Endothelial cell of umbilical vein (primary cell): ENCODE data around the gene DNAI2. TPM values are rescaled to one million over a fixed set of nuclear protein-coding genes. Genes with fewer than 3 reads are reported as not detected.

Experiments
- BruUV-seq: library from RNA; stranded (reverse); fragments of 400-500 nt; replicated peaks from 2 replicates; lab custom pipeline; 2021; lab: Mats Ljungman, UMichigan
- CTCF ChIA-PET: fragments of 300-600, 350-600 bp; sonication (Branson Sonifier 250); formaldehyde crosslinking; loops from one replicate; lab custom pipeline; 2021; ENCODE audit warnings: antibody characterized with exemption, inconsistent platforms; lab: Charles Lee
- POLR2A ChIA-PET: fragments of 300-600, 350-600 bp; sonication (Branson Sonifier 250); formaldehyde crosslinking; loops from one replicate; lab custom pipeline; 2021; ENCODE audit warnings: antibody characterized with exemption, inconsistent platforms; lab: Charles Lee
- DNase-seq: peaks from one replicate; pipeline ENCODE4 v3.0.0-alpha.2; 2011; ENCODE audit warnings: low read depth, low spot score
- FAIRE-seq: peaks from 2 replicates; lab custom pipeline; 2011; peaks lifted over from hg19 to GRCh38; lab: Jason Lieb, UNC
- H2AFZ ChIP-seq: 2 replicates; pipeline ENCODE4 v1.6.0; 2012; ENCODE audit warnings: low read depth, low read length, control low read depth, inconsistent platforms
- H3K27ac ChIP-seq: 2 replicates; pipeline ENCODE4 v1.5.1; 2011; ENCODE audit warnings: low read depth, mild to moderate bottlenecking, control low read depth, low read length, moderate library complexity; ENCODE audit not compliant: insufficient read depth
- H3K27me3 ChIP-seq, 2 experiments: 2 replicates each; pipeline versions ENCODE4 v1.6.0 to v1.6.1; 2011; ENCODE audit warnings: low read length in 2 of 2, mixed read lengths in 1 of 2; ENCODE audit not compliant: control insufficient read depth in 2 of 2, insufficient read depth in 2 of 2
- H3K36me3 ChIP-seq, 2 experiments: 2 replicates in 1 of 2; 3 replicates in 1 of 2; pipeline ENCODE4 v1.5.1; 2011; ENCODE audit warnings: low read length in 2 of 2, mild to moderate bottlenecking in 1 of 2, moderate library complexity in 1 of 2; ENCODE audit not compliant: control insufficient read depth in 2 of 2, insufficient read depth in 2 of 2; ENCODE audit errors: extremely low read depth in 1 of 2
- H3K4me1 ChIP-seq: 3 replicates; pipeline ENCODE4 v1.5.1; 2011; ENCODE audit warnings: mild to moderate bottlenecking, low read length; ENCODE audit not compliant: control insufficient read depth, insufficient read depth; ENCODE audit errors: extremely low read depth
- H3K4me2 ChIP-seq: 2 replicates; pipeline ENCODE4 v1.6.1; 2011; ENCODE audit warnings: low read length, control low read depth, mixed read lengths; ENCODE audit not compliant: insufficient read depth
- H3K4me3 ChIP-seq, 3 experiments: fragments of 200-600 bp in 1 of 3; sonication (generic), shearing (Covaris generic) in 1 of 3; replicated peaks in 1 of 3; 2 replicates each; pipeline ENCODE4 v1.5.1; 2011 to 2016; ENCODE audit warnings: control low read depth in 3 of 3, low read length in 3 of 3, mild to moderate bottlenecking in 2 of 3, inconsistent platforms in 1 of 3, low read depth in 1 of 3, moderate library complexity in 1 of 3; ENCODE audit not compliant: insufficient read depth in 1 of 3
- H3K79me2 ChIP-seq: 2 replicates; pipeline ENCODE4 v1.6.0; 2012; ENCODE audit warnings: low read length, inconsistent platforms; ENCODE audit not compliant: control insufficient read depth, insufficient read depth
- H3K9ac ChIP-seq: replicated peaks from 2 replicates; pipeline ENCODE3; 2011; ENCODE audit warnings: low read length, control low read depth; ENCODE audit not compliant: insufficient read depth; ENCODE audit errors: extremely low read depth
- H3K9me1 ChIP-seq: replicated peaks from 3 replicates; pipeline ENCODE4 v1.6.0; 2011; ENCODE audit warnings: mild to moderate bottlenecking, low read length; ENCODE audit not compliant: control insufficient read depth, insufficient read depth; ENCODE audit errors: extremely low read depth
- H3K9me3 ChIP-seq: replicated peaks from 2 replicates; pipeline ENCODE4 v1.5.1; 2012; ENCODE audit warnings: low read length, inconsistent platforms; ENCODE audit not compliant: control insufficient read depth, insufficient read depth
- H4K20me1 ChIP-seq: replicated peaks from 2 replicates; pipeline ENCODE3; 2011; ENCODE audit warnings: mild to moderate bottlenecking, low read length; ENCODE audit not compliant: control insufficient read depth, insufficient read depth; ENCODE audit errors: extremely low read depth
- EZH2 ChIP-seq: IDR thresholded peaks from 2 replicates; pipeline ENCODE4 v1.6.1; 2012; ENCODE audit warnings: borderline replicate concordance, low read depth, mild to moderate bottlenecking, moderate library complexity, low read length, inconsistent platforms; ENCODE audit not compliant: severe bottlenecking
- FOS ChIP-seq: IDR thresholded peaks from 2 replicates; pipeline ENCODE4 v1.6.1; 2011; ENCODE audit warnings: mild to moderate bottlenecking, low read length, moderate library complexity, borderline replicate concordance; ENCODE audit not compliant: insufficient read depth
- GATA2 ChIP-seq: IDR thresholded peaks from 2 replicates; pipeline ENCODE4 v1.7.0; 2011; ENCODE audit warnings: low read depth, mild to moderate bottlenecking, moderate library complexity, mixed read lengths, low read length; ENCODE audit not compliant: insufficient read length, insufficient read depth
- JUN ChIP-seq: IDR thresholded peaks from 2 replicates; pipeline ENCODE4 v1.6.1; 2011; ENCODE audit warnings: borderline replicate concordance, low read depth; ENCODE audit not compliant: insufficient read length, insufficient read depth
- MYC ChIP-seq: IDR thresholded peaks from one replicate; pipeline ENCODE4 v1.6.1; 2011; ENCODE audit warnings: mild to moderate bottlenecking, low read depth, low read length
- POLR2A ChIP-seq: IDR thresholded peaks from 2 replicates; pipeline ENCODE4 v1.6.1; 2012; ENCODE audit warnings: low read depth, mild to moderate bottlenecking, control low read depth, low read length
- POLR2AphosphoS5 ChIP-seq: IDR thresholded peaks from 2 replicates; pipeline ENCODE4 v1.6.1; 2012; ENCODE audit warnings: low read depth, mild to moderate bottlenecking, control low read depth, low read length, moderate library complexity; ENCODE audit not compliant: insufficient read depth
- dilution Hi-C: fragments of 300-500 bp; cut with MboI; formaldehyde crosslinking; loops from one replicate; pipeline ENCODE4 v1.15.0; 2019; ENCODE audit warnings: low sequenced_read_pairs; ENCODE audit not compliant: extremely low pct_ligation_motif_present
- intact Hi-C: fragments of 100-400 bp; cut with micrococcal nuclease; formaldehyde crosslinking; loops from one replicate; pipeline ENCODE4 v1.10.0; 2022
- polyA plus RNA-seq, 4 experiments: library from polyadenylated mRNA; depleted of rRNA in 3 of 4; stranded (reverse) in 3 of 4; unstranded in 1 of 4; fragments of >200 nt; gene quantifications; 2 replicates each; pipeline versions ENCODE4 v1.2.1 to v1.2.3, GENCODE V29; 2011 to 2012; ENCODE audit warnings: missing spikeins in 1 of 4
- total RNA-seq: library from RNA; stranded (reverse); gene quantifications from 2 replicates; pipeline ENCODE4 v1.2.3, GENCODE V29; 2021
- TF ChIP-seq, protein P1 (sequence below): IDR thresholded peaks from 2 replicates; pipeline ENCODE4 v1.6.1; 2011; ENCODE audit not compliant: insufficient read depth, insufficient read length
- TF ChIP-seq, protein P2 (sequence below), 2 donors: IDR thresholded peaks; 1 replicate in 1 of 2; 2 replicates in 1 of 2; pipeline ENCODE4 v1.5.1; 2011; ENCODE audit warnings: low read length in 2 of 2, mild to moderate bottlenecking in 2 of 2, moderate library complexity in 2 of 2, control low read depth in 1 of 2, inconsistent platforms in 1 of 2, low read depth in 1 of 2; ENCODE audit not compliant: insufficient read depth in 1 of 2; ENCODE audit errors: extremely low read depth in 1 of 2

The DNAI2 gene
- total and polyA plus RNA-seq, 2 donors (not counting 3 experiments of a cell fraction or from before 2014, with no cell fraction given) = not detected

DNA sequence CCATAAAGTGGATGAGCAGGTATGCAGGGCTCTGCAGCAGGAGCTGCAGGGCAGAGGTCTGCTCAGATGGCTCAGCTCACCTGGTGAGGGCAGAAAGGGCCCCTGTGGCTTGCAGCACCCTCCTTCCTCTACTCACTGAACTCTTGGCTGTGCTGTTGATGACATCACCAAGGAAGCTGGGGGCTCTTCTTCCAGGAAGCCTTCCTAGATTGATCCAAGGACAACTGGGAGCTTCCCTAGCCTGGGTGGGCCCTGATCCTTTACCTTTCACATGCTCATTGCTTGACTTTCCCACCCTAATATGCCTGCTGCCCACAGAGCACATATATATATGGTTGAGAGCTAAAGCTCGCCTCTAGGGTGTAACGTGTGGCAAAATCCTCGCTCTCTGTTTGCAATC, 54.5 kb downstream of the DNAI2 start:
- Histone ChIP-seq H3K4me1 (peaks cover 2% of the 10 kb centered on the region), H3K9ac (no peak overlapping the region), H3K9me1 (no peaks in the 10 kb centered on the region), H4K20me1 (no peaks in the 10 kb centered on the region), H3K27ac (no peak overlapping the region), H3K79me2 (no peaks in the 10 kb centered on the region), H3K4me2 (no peak overlapping the region), H2AFZ (no peak overlapping the region), H3K27me3 (peaks cover 0 to 4% of the 10 kb centered on the region in 2 experiments), H3K36me3 (no peaks in the 10 kb centered on the region), H3K9me3 (no peaks in the 10 kb centered on the region), H3K4me3 (no peak overlapping the region)
- no TSS peak for BruUV-seq
- DNase-seq (no peak), FAIRE-seq (no peak)
- dilution Hi-C loops = no loop called here
- ChIA-PET POLR2A (no interaction called here), CTCF (interaction anchor here (1.4 to 2.7 kb wide), 2 partner anchors 28 to 40 kb away, joined by 5 to 8 read pairs; partner anchors contain the start of gene GPR142)
- intact Hi-C loops = no loop called here
- TF ChIP-seq, protein P1, sequence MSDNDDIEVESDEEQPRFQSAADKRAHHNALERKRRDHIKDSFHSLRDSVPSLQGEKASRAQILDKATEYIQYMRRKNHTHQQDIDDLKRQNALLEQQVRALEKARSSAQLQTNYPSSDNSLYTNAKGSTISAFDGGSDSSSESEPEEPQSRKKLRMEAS = no peak
- TF ChIP-seq GATA2 (no peak), POLR2AphosphoS5 (no peak)

DNA sequence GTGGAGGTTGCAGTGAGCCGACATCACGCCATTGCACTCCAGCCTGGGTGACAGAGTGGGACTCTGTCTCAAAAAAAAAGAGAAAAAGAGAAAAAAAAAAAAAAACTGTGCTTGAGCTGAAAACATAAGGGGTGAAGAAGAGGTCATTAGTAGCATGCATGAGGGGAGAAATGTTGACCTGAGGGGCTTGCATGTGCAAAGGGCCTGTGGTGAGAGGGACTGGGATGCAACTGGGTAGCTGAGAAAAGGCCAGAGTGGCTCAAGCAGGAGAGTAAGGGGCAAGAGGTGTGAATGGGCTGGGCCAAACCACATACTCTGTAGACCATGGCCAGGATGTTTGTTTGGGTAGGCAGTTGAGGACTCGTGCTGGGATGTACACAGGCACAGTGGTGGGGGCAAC, 55.3 kb downstream of the DNAI2 start:
- Histone ChIP-seq H3K27ac (no peak overlapping the region), H3K9ac (no peak overlapping the region), H3K4me1 (peaks cover 2% of the 10 kb centered on the region), H3K4me2 (no peak overlapping the region), H3K9me3 (no peaks in the 10 kb centered on the region), H2AFZ (no peak overlapping the region), H3K79me2 (no peaks in the 10 kb centered on the region), H3K36me3 (no peaks in the 10 kb centered on the region), H3K4me3 (no peak overlapping the region), H3K27me3 (peaks cover 0 to 4% of the 10 kb centered on the region in 2 experiments), H3K9me1 (no peaks in the 10 kb centered on the region), H4K20me1 (no peaks in the 10 kb centered on the region)
- DNase-seq (no peak), FAIRE-seq (no peak)
- no peak for TF ChIP-seq MYC
- TF ChIP-seq EZH2 = no peak
- TF ChIP-seq FOS = no peak
- TF ChIP-seq, protein P2, sequence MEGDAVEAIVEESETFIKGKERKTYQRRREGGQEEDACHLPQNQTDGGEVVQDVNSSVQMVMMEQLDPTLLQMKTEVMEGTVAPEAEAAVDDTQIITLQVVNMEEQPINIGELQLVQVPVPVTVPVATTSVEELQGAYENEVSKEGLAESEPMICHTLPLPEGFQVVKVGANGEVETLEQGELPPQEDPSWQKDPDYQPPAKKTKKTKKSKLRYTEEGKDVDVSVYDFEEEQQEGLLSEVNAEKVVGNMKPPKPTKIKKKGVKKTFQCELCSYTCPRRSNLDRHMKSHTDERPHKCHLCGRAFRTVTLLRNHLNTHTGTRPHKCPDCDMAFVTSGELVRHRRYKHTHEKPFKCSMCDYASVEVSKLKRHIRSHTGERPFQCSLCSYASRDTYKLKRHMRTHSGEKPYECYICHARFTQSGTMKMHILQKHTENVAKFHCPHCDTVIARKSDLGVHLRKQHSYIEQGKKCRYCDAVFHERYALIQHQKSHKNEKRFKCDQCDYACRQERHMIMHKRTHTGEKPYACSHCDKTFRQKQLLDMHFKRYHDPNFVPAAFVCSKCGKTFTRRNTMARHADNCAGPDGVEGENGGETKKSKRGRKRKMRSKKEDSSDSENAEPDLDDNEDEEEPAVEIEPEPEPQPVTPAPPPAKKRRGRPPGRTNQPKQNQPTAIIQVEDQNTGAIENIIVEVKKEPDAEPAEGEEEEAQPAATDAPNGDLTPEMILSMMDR (IDR thresholded peaks at IDR 0.05; ENCODE audit: extremely low read depth in 1 of 2, insufficient read depth in 1 of 2, low read depth in 1 of 2, low read length in 2 of 2) = no peak
- TF ChIP-seq, protein P1 = no peak
- no peak for TF ChIP-seq POLR2AphosphoS5
- no peak for TF ChIP-seq POLR2A
- no peak for TF ChIP-seq GATA2
- no peak for TF ChIP-seq JUN
- dilution Hi-C loops (no loop called here), intact Hi-C loops (no loop called here)
- ChIA-PET POLR2A (no interaction called here), CTCF (interaction anchor here (1.4 to 2.7 kb wide), 2 partner anchors 28 to 39 kb away, joined by 5 to 8 read pairs; partner anchors contain the start of gene GPR142)
- no TSS peak for BruUV-seq
